GM12864 (cell line): ENCODE data around the gene INHBB.
"Not testable (repeated sequence)": the region's sequence is repeated elsewhere in the genome, so short reads cannot be mapped to it uniquely, and the experiment has no call there.

Experiments used
- DNase-seq: peaks from one replicate; pipeline ENCODE4 v3.0.0-alpha.2; 2011; ENCODE audit warnings: low read depth
- H3K4me3 ChIP-seq: 2 replicates; pipeline ENCODE4 v1.5.1; 2011; ENCODE audit warnings: mild to moderate bottlenecking, low read depth, low read length, control low read depth
- CTCF ChIP-seq: IDR thresholded peaks from 2 replicates; pipeline ENCODE4 v1.5.1; 2011; ENCODE audit warnings: low read depth, mild to moderate bottlenecking, moderate library complexity, low read length, control low read depth, inconsistent platforms; ENCODE audit errors: missing control alignments

INHBB gene

GRCh38 chr2:120316528-120317179 is 29.3 kb upstream of the INHBB start:
- no peak for TF ChIP-seq CTCF
- no peak overlapping the region for H3K4me3 ChIP-seq
- no peak for DNase-seq

GRCh38 chr2:120317180-120317533 is 28.8 kb upstream of the INHBB start:
- no peak for DNase-seq
- H3K4me3 ChIP-seq = no peak overlapping the region
- no peak for TF ChIP-seq CTCF

GRCh38 chr2:120317916-120318315 is 28.0 kb upstream of the INHBB start:
- DNase-seq = no peak
- no peak for TF ChIP-seq CTCF
- H3K4me3 ChIP-seq = no peak overlapping the region

GRCh38 chr2:120318626-120319025 is 27.3 kb upstream of the INHBB start:
- no peak for DNase-seq
- no peak for TF ChIP-seq CTCF
- H3K4me3 ChIP-seq = no peak overlapping the region

GRCh38 chr2:120319123-120319522 is 26.8 kb upstream of the INHBB start:
- DNase-seq = no peak
- no peak for TF ChIP-seq CTCF
- H3K4me3 ChIP-seq = no peak overlapping the region

- TF ChIP-seq CTCF = no peak
These were observed 26.1 kb upstream of the INHBB start for GRCh38 chr2:120319686-120320317.

GRCh38 chr2:120320318-120320851 is 25.6 kb upstream of the INHBB start:
- no peak for TF ChIP-seq CTCF
- H3K4me3 ChIP-seq = no peak overlapping the region
- DNase-seq = no peak

More at GRCh38 chr2:120319686-120320317, 26.1 kb upstream of the INHBB start:
- no peak for DNase-seq
- no peak overlapping the region for H3K4me3 ChIP-seq

- not testable (repeated sequence) for H3K4me3 ChIP-seq, DNase-seq
These were observed 24.9 kb upstream of the INHBB start for GRCh38 chr2:120320887-120321556.
